Stimulated activated memory B cell treated with anti-CD40 and anti-IgM and Interleukin-4, amounts not matched to agents 10 μg/mL and 1 μg/mL and 100 μg/mL, for 72 hours (primary cell): ENCODE results near the gene SLC22A31.

Experiments used
- ATAC-seq: fragments of 150-1000 bp; cut with Tn5 transposase; 2 replicates; pipeline ENCODE4 v1.10.0; 2021
- H3K27ac Mint-ChIP-seq: one replicate; pipeline ENCODE4 v1.8.0; 2022; ENCODE audit warnings: mild to moderate bottlenecking, mixed read lengths
- H3K27me3 Mint-ChIP-seq: one replicate; pipeline ENCODE4 v1.8.0; 2022; ENCODE audit warnings: mixed read lengths
- H3K36me3 Mint-ChIP-seq: one replicate; pipeline ENCODE4 v1.8.0; 2022; ENCODE audit warnings: mixed read lengths
- H3K4me1 Mint-ChIP-seq: one replicate; pipeline ENCODE4 v1.8.0; 2022; ENCODE audit warnings: mixed read lengths
- H3K4me3 Mint-ChIP-seq: one replicate; pipeline ENCODE4 v1.8.0; 2022; ENCODE audit warnings: mild to moderate bottlenecking, moderate library complexity, mixed read lengths
- H3K9me3 Mint-ChIP-seq: one replicate; pipeline ENCODE4 v1.8.0; 2022; ENCODE audit warnings: mixed read lengths

Gene SLC22A31

DNA sequence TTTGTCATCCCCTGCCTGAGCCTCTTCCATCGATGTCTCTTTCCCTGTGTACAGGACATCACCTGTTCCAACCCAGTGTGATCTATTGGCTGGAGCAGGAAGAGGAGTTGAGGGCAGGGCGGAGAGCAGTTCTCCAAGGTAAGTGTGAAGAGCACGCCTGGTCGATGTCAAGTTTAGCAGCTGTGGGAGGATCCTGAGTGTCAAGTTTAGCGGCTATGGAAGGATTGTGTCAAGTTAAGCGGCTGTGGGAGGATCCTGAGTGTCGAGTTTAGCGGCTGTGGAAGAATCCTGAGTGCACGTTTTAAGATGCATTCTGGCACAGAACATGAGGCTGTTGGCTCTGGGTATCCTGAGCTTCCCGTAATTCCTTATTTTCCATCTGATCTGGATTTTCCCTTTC, 24.3 kb upstream of the SLC22A31 start:
- Mint-ChIP-seq H3K4me3 (no peak overlapping the region), H3K27me3 (no peaks in the 10 kb centered on the region), H3K27ac (no peak overlapping the region), H3K9me3 (peaks cover 3% of the 10 kb centered on the region), H3K36me3 (peaks cover 70% of the 10 kb centered on the region), H3K4me1 (peaks cover 7% of the 10 kb centered on the region)
- ATAC-seq: no peak

DNA sequence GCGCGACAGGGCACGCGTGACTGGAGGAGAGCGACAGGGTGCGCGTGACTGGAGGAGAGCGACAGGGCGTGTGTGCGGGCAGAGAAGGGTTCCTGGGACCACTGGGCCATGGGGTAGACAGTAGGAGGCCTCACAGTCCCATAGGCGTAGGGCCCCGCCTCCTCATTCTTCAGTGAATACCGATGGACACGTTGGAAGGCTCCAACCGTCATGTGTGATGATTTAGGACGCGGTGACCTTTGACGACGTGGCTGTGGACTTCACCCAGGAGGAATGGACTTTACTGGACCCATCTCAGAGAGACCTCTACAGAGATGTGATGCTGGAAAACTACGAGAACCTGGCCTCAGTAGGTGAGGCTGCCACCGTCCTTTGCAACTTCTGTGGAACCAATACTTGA, 22.6 kb upstream of the SLC22A31 start:
- peaks cover 56% of the 10 kb centered on the region for H3K36me3 Mint-ChIP-seq

GRCh38 chr16:89221604-89222003, 21.3 kb upstream of the SLC22A31 start:
- ATAC-seq: no peak
- H3K27ac Mint-ChIP-seq: no peak overlapping the region
- H3K27me3 Mint-ChIP-seq: no peaks in the 10 kb centered on the region
- no peaks in the 10 kb centered on the region for H3K9me3 Mint-ChIP-seq
- no peak overlapping the region for H3K4me3 Mint-ChIP-seq
- peaks cover 24% of the 10 kb centered on the region for H3K4me1 Mint-ChIP-seq
- peaks cover 43% of the 10 kb centered on the region for H3K36me3 Mint-ChIP-seq

More for the DNA sequence above, 22.6 kb upstream of the SLC22A31 start:
- peaks cover under 1% of the 10 kb centered on the region for H3K9me3 Mint-ChIP-seq
- peaks cover 18% of the 10 kb centered on the region for H3K4me1 Mint-ChIP-seq
- no peak for ATAC-seq
- no peak overlapping the region for H3K27ac Mint-ChIP-seq
- H3K4me3 Mint-ChIP-seq: no peak overlapping the region
- H3K27me3 Mint-ChIP-seq: no peaks in the 10 kb centered on the region

DNA sequence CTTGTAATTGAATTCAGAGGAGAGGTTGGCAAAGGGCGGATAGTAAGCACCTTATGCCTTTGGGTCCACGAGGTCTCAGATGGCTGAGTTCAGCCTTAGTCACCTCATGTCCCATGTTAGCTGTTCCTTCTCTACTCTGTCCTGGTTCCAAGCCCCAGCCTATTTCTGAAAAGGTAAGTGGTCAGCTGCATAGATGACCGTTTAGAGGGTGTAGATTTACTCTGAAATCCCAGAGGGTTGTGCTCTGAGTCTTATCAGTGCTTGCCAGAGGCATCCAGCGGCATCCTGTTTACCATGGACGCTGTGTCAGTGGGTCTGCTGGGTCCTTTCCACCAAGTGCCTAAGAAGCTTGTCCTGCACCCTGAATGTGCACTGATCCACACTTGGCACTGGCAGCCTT, 19.0 kb upstream of the SLC22A31 start:
- no peak overlapping the region for H3K27ac Mint-ChIP-seq
- H3K9me3 Mint-ChIP-seq: no peaks in the 10 kb centered on the region
- no peaks in the 10 kb centered on the region for H3K27me3 Mint-ChIP-seq
- H3K4me3 Mint-ChIP-seq: no peak overlapping the region
- ATAC-seq: no peak
- H3K4me1 Mint-ChIP-seq: peaks cover 30% of the 10 kb centered on the region
- H3K36me3 Mint-ChIP-seq: peaks cover 21% of the 10 kb centered on the region

DNA sequence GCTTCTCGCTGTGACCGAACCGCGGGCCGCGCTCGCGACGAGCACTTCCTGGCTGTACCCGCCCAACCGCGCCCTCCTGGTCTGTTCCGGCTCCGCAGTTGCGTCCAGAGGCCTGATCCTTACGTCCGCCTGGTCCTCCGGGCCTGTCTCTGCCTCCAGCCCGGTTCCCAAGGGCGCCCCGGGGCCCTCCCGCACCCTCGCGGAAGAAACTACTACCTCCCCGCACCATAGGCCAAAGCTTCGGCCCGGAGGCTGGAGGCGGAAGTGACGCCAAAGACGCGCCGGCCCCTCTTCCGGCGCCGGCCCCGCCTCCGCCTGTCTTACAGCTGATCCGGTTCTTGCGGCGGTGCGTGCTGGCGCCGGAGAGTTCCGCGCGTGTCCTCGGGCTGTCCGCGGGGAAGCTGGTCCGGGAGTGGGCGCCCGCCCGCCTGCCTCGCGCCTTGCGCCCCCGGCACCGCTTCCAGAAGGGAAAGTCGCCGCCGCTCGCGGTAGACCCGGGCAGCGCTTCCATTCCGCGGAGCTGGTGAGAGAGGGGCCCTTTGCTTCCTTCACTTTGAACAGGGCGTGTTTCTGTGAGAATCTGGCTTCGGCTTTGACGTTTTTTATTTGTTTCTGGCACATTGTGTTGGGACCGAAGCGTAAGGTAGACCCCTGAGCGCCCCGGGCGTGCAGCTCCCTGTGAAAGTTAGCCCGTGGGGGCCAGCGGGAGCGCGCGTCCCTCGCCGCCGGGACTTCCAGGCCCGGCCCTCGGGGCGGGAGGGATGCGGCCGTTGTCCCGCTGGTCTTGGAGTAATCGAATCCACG, 17.3 kb upstream of the SLC22A31 start, which contains the start of gene ZNF778:
TSS of gene ZNF778 (plus strand) at position 316 of the 804 bp plus-strand sequence. CDS start 3,425 bp downstream, outside the sequence.
- Mint-ChIP-seq H3K9me3 (no peaks in the 10 kb centered on the region), H3K27me3 (no peaks in the 10 kb centered on the region), H3K4me1 (peaks cover 30% of the 10 kb centered on the region), H3K27ac (peak within 1 kb of the TSS; percentile 92), H3K36me3 (peaks cover 14% of the 10 kb centered on the region), H3K4me3 (peak within 1 kb of the TSS; percentile 97)
- peak; percentile 96 for ATAC-seq

- Mint-ChIP-seq H3K4me1 (peaks cover 30% of the 10 kb centered on the region), H3K27me3 (no peaks in the 10 kb centered on the region), H3K27ac (peak overlapping the region; percentile 92), H3K36me3 (peaks cover 10% of the 10 kb centered on the region), H3K4me3 (peak overlapping the region; percentile 97), H3K9me3 (no peaks in the 10 kb centered on the region)
- no peak for ATAC-seq
Measured at GRCh38 chr16:89217138-89217387, 16.7 kb upstream of the SLC22A31 start.

DNA sequence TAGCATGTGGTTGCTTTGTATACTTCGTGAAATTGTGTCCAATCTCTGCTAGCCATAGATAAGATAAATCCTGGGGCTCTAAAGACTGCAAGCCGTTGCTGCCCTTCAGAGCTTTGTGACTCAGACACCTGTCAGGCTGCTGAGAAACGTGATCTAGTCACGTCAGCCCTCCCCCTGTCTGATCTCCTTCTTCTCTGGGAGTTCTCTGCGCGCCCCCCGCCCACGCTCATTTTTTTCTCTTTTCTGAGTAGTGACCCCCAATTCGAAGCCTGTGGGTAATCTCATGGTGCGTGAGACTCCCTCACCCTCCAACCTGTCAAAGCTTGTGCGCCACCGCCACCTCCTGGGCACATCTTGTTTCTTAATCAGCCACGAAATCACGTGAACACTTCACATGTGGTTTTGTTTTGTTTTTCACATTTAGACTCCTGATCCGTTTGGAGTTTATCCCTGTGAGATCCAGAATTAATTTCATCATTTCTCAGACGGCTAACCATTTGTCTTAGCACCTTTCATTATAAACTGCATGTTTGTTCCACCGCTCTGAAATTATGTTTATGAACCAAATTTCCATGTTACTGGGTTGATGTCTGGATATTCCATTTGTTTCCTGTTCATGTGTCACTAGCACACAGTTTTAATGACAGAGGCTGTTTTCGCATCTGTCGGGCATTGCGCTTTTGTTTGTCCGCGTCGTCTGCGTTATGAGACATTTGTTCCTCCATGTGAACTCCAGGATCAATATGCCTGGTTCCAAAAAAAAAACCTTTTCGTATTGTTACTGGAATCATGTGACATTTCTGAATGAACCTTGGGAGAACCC, 16.2 kb upstream of the SLC22A31 start:
- H3K27me3 Mint-ChIP-seq: no peaks in the 10 kb centered on the region
- peak overlapping the region; percentile 92 for H3K27ac Mint-ChIP-seq
- peak overlapping the region; percentile 97 for H3K4me3 Mint-ChIP-seq
- H3K4me1 Mint-ChIP-seq: peaks cover 26% of the 10 kb centered on the region
- H3K9me3 Mint-ChIP-seq: no peaks in the 10 kb centered on the region
- H3K36me3 Mint-ChIP-seq: peaks cover 5% of the 10 kb centered on the region
- ATAC-seq: peak; percentile 79

- ATAC-seq: no peak
- Mint-ChIP-seq H3K4me1 (peaks cover 7% of the 10 kb centered on the region), H3K27ac (no peak overlapping the region), H3K36me3 (no peaks in the 10 kb centered on the region), H3K27me3 (peaks cover 36% of the 10 kb centered on the region), H3K4me3 (no peak overlapping the region), H3K9me3 (no peaks in the 10 kb centered on the region)
Measured at GRCh38 chr16:89210904-89211515, 10.7 kb upstream of the SLC22A31 start.

DNA sequence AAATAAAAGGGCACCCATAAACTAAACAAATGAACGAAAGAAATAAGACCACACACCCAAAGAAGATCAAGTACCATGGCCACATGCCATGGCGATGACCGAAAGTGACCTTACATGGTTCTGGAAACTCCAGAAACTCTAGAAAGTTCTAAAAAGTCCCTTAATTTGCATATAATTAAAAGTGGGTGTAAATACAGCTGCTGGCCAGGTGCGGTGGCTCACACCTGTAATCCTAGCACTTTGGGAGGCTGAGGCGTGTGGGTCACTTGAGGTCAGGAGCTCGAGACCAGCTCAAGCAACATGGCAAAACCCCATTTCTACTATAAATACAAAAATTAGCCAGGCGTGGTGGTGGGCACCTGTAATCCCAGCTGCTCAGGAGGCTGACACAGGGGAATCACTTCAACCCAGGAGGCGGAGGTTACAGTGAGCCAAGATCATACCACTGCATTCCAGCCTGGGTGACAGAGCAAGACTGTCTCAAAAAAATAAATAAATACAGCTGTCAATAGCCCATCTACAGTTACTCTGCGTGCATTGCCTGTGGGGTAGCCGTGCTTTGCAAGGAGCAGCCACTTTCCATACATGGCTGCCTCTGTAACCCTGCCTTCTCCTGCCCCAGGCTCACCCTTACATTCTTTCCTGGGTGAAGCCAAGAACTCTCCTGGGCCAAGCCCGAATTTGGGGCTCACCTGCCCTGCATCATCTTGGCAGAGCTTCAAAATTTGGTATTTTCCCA, 10.0 kb upstream of the SLC22A31 start:
- H3K27me3 Mint-ChIP-seq: peaks cover 36% of the 10 kb centered on the region
- no peak overlapping the region for H3K27ac Mint-ChIP-seq
- peaks cover 7% of the 10 kb centered on the region for H3K4me1 Mint-ChIP-seq
- no peak overlapping the region for H3K4me3 Mint-ChIP-seq
- H3K36me3 Mint-ChIP-seq: no peaks in the 10 kb centered on the region
- ATAC-seq: no peak
- no peaks in the 10 kb centered on the region for H3K9me3 Mint-ChIP-seq

DNA sequence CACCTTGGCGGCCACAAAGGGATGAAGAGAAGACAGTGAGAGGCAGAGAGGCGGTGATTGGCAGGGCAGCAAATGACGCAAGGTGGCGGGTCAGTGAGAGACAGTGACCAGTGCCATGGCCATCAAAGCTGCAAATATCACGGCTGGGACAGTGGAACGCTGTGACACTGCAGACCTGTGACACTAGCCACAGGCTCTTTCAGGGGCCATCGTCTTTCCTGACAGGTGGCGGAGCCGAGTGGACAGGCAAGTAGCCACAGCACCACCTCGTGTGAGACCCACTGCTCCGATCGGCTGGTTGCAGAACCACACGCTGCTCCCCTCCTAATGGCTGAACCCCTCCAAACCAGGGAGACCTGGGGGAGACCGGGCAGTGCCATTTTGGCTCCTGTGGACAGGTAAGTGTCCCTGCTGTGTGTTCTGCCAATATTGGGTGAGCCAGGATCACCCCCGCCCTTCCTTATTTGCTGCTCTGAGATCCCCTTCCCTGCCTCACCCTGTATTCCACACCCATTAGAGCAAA, 9.2 kb upstream of the SLC22A31 start:
- H3K27me3 Mint-ChIP-seq: peaks cover 41% of the 10 kb centered on the region
- H3K4me3 Mint-ChIP-seq: no peak overlapping the region
- ATAC-seq: no peak

GRCh38 chr16:89207993-89208392, 7.7 kb upstream of the SLC22A31 start:
- Mint-ChIP-seq H3K27me3 (peaks cover 57% of the 10 kb centered on the region), H3K4me1 (peaks cover 7% of the 10 kb centered on the region), H3K4me3 (no peak overlapping the region)

More for the DNA sequence above, 9.2 kb upstream of the SLC22A31 start:
- Mint-ChIP-seq H3K27ac (no peak overlapping the region), H3K9me3 (no peaks in the 10 kb centered on the region), H3K4me1 (peaks cover 7% of the 10 kb centered on the region), H3K36me3 (no peaks in the 10 kb centered on the region)

GRCh38 chr16:89202422-89203215, 2.3 kb upstream of the SLC22A31 start:
- H3K4me1 Mint-ChIP-seq: peaks cover 7% of the 10 kb centered on the region
- peaks cover 7% of the 10 kb centered on the region for H3K9me3 Mint-ChIP-seq
- peak overlapping the region; percentile 25 for H3K4me3 Mint-ChIP-seq
- no peaks in the 10 kb centered on the region for H3K36me3 Mint-ChIP-seq
- no peak for ATAC-seq
- no peak overlapping the region for H3K27ac Mint-ChIP-seq
- H3K27me3 Mint-ChIP-seq: peaks cover 62% of the 10 kb centered on the region

More at GRCh38 chr16:89207993-89208392, 7.7 kb upstream of the SLC22A31 start:
- Mint-ChIP-seq H3K27ac (no peak overlapping the region), H3K9me3 (peaks cover 3% of the 10 kb centered on the region), H3K36me3 (no peaks in the 10 kb centered on the region)
- ATAC-seq: no peak

DNA sequence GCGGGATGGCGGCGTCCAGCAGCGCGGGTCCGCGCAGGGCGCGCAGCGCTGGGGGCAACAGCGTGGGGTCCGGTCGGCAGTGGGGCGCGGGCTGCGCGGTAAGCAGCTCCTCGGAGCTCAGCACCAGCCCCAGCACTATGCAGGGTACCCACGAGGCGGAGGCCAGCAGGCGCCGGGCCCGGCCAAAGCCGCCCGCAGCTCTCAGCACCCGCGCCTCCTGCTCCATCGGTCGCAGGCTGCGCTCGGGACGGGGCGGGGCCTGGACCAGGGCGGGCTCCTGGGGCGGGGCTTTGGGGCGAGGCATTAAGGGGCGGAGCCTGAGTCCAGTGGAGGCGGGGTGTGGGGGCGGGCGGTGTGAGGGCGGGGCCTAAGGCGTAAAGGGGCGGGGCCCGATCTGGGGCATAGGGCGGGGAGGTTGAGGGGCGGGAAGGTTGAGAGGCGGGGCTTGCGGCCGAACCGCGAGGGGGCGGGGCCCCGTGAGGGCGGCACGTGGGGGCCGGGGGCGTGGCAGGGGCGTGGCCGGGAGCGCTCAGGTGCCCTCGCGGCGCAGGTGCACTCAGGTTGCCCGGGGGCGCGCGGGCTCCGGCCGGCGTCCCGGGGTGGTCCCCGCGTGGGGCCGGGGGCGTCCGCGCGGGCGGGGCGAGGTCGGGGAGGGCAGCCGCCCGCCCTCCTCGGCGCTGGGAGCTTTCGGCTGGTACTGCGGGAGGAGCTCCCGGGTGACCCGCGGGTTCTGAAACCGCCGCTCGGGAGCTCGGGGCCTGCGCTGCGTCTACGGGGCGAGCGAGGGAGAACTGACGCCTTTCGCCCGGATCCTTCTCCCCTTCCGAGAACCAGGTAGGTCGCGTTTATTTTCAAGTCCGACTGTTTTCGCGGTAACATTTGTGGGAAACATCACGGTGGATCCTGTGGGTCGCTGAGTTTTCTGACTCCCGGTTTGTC, 1.4 kb upstream of the SLC22A31 start:
- no peak overlapping the region for H3K4me3 Mint-ChIP-seq
- no peak overlapping the region for H3K27ac Mint-ChIP-seq
- H3K9me3 Mint-ChIP-seq: peaks cover 7% of the 10 kb centered on the region
- peaks cover 69% of the 10 kb centered on the region for H3K27me3 Mint-ChIP-seq
- peak; percentile 76 for ATAC-seq
- peaks cover 7% of the 10 kb centered on the region for H3K4me1 Mint-ChIP-seq
- no peaks in the 10 kb centered on the region for H3K36me3 Mint-ChIP-seq
